OCI-M2 (cell line): Measurements from ENCODE around the gene NTRK3.

Experiments
- DNase-seq: peaks from one replicate; lab custom pipeline; 2025; ENCODE audit not compliant: unreplicated experiment; lab: John Stamatoyannopoulos, UW

The NTRK3 gene

GRCh38 chr15:88258093-88258641, 1.6 kb upstream of the NTRK3 start:
- no peak for DNase-seq

- no peak for DNase-seq
Observed at GRCh38 chr15:88257311-88258092, 963 bp upstream of the NTRK3 start.

- no peak for DNase-seq
Observed at GRCh38 chr15:88255484-88256278, 858 bp downstream of the NTRK3 start.

GRCh38 chr15:88255087-88255483, 1.5 kb downstream of the NTRK3 start:
- no peak for DNase-seq

GRCh38 chr15:88252441-88252840, 4.1 kb downstream of the NTRK3 start:
- DNase-seq: no peak

- no peak for DNase-seq
Observed at GRCh38 chr15:88250826-88251225, 5.7 kb downstream of the NTRK3 start.

GRCh38 chr15:88249220-88249619, 7.3 kb downstream of the NTRK3 start:
- DNase-seq: no peak

GRCh38 chr15:88247914-88248313, 8.6 kb downstream of the NTRK3 start:
- DNase-seq: no peak

- DNase-seq: no peak
Observed at GRCh38 chr15:88246666-88247446, 9.7 kb downstream of the NTRK3 start.

- no peak for DNase-seq
Observed at GRCh38 chr15:88246081-88246480, 10.5 kb downstream of the NTRK3 start.

GRCh38 chr15:88243895-88244787, 12.4 kb downstream of the NTRK3 start:
- no peak for DNase-seq

GRCh38 chr15:88242586-88243555, 13.7 kb downstream of the NTRK3 start:
- DNase-seq: no peak

- no peak for DNase-seq
Observed at GRCh38 chr15:88241461-88241860, 15.1 kb downstream of the NTRK3 start.

GRCh38 chr15:88241060-88241459, 15.5 kb downstream of the NTRK3 start:
- DNase-seq: no peak

- DNase-seq: no peak
Observed at GRCh38 chr15:88239594-88239993, 16.9 kb downstream of the NTRK3 start.

GRCh38 chr15:88238618-88239430, 17.7 kb downstream of the NTRK3 start:
- no peak for DNase-seq

- DNase-seq: no peak
Observed at GRCh38 chr15:88234711-88235110, 21.8 kb downstream of the NTRK3 start.

- no peak for DNase-seq
Observed at GRCh38 chr15:88233921-88234320, 22.6 kb downstream of the NTRK3 start.
